GM12878 (cell line): ENCODE results near the gene DUS2. TPM values are rescaled to one million over a fixed set of nuclear protein-coding genes. Genes with fewer than 3 reads are reported as not detected.

Experiments used
- ATF3 ChIP-seq: IDR thresholded peaks from 2 replicates; pipeline ENCODE4 v1.6.1; 2011; ENCODE audit warnings: low read depth, mild to moderate bottlenecking, low read length, moderate library complexity, borderline replicate concordance; ENCODE audit errors: extremely low read depth
- BMI1 ChIP-seq: fragments of 450-650 bp; IDR thresholded peaks from 2 replicates; pipeline ENCODE4 v1.6.1; 2016; ENCODE audit warnings: mild to moderate bottlenecking, moderate library complexity, borderline replicate concordance
- CBX5 ChIP-seq: sonication (generic); IDR thresholded peaks from 2 replicates; pipeline ENCODE4 v1.6.1; 2016; ENCODE audit warnings: low read depth, moderate library complexity, mild to moderate bottlenecking, inconsistent platforms
- FOXM1 ChIP-seq: IDR thresholded peaks from 2 replicates; pipeline ENCODE4 v1.6.1; 2012; ENCODE audit warnings: low read depth, mild to moderate bottlenecking, inconsistent platforms, low read length, moderate library complexity
- HCFC1 ChIP-seq: fragments of 150-350 bp; IDR thresholded peaks from 2 replicates; pipeline ENCODE4 v1.6.1; 2014; ENCODE audit warnings: low read length
- PML ChIP-seq: IDR thresholded peaks from 2 replicates; pipeline ENCODE4 v1.6.1; 2012; ENCODE audit warnings: low read length, inconsistent platforms
- POLR2A ChIP-seq: IDR thresholded peaks from 2 replicates; pipeline ENCODE4 v1.6.1; 2011; ENCODE audit warnings: low read depth, mild to moderate bottlenecking, low read length
- RB1 ChIP-seq: fragments of 450-650 bp; formaldehyde crosslinking; IDR thresholded peaks from 2 replicates; pipeline ENCODE4 v1.6.1; 2017; ENCODE audit warnings: mild to moderate bottlenecking, borderline replicate concordance
- RCOR1 ChIP-seq: conservative IDR thresholded peaks from 2 replicates; pipeline ENCODE4 v1.6.1; 2012; ENCODE audit warnings: low read depth, low read length, improper control_type of control experiment
- RUNX3 ChIP-seq: IDR thresholded peaks from 2 replicates; pipeline ENCODE4 v1.6.1; 2012; ENCODE audit warnings: low read length, inconsistent platforms
- SPI1 ChIP-seq: IDR thresholded peaks from 2 replicates; pipeline ENCODE4 v1.6.1; 2011; ENCODE audit warnings: low read depth, mild to moderate bottlenecking, low read length, moderate library complexity, borderline replicate concordance; ENCODE audit not compliant: insufficient read depth
- ZSCAN29 ChIP-seq: fragments of 450-650 bp; IDR thresholded peaks from 2 replicates; pipeline ENCODE4 v1.6.1; 2017; ENCODE audit warnings: mild to moderate bottlenecking, moderate library complexity
- polyA plus RNA-seq, 11 experiments: library from polyadenylated mRNA; depleted of rRNA in 4 of 11; unstranded in 6 of 11; stranded (reverse) in 5 of 11; fragments of >200 nt; fragmentation: Nextera tagmentation in 4 of 11; fragmentation: Illumina TruSeq in 1 of 11; extraction: Ambion mirVana in 4 of 11; extraction: Trizol in 1 of 11; gene quantifications; 1 replicate in 1 of 11; 2 replicates in 10 of 11; pipeline versions ENCODE4 v1.2.1 to v1.2.3, GENCODE V29; 2011 to 2016; ENCODE audit warnings: inconsistent platforms in 2 of 11, missing spikeins in 2 of 11, low read depth in 1 of 11
- total RNA-seq, 4 experiments: library from RNA; depleted of rRNA in 3 of 4; stranded (reverse); fragments of >200 nt in 3 of 4; fragmentation: Illumina TruSeq in 1 of 4; extraction: Trizol in 1 of 4; gene quantifications; 2 replicates each; pipeline versions ENCODE4 v1.2.1 to v1.2.3, GENCODE V29; 2013 to 2021
- TF ChIP-seq, protein P1 (sequence below): IDR thresholded peaks from 2 replicates; pipeline ENCODE4 v1.6.1; 2012; ENCODE audit warnings: improper control_type of control experiment, low read depth, low read length; ENCODE audit not compliant: insufficient replicate concordance
- TF ChIP-seq, protein P2 (sequence below): fragments of 450-650 bp; IDR thresholded peaks from 2 replicates; pipeline ENCODE4 v1.6.1; 2017; ENCODE audit warnings: low read depth, mild to moderate bottlenecking, moderate library complexity
- TF ChIP-seq, protein P3 (sequence below): fragments of 450-650 bp; IDR thresholded peaks from 2 replicates; pipeline ENCODE4 v1.6.1; 2017; ENCODE audit warnings: mild to moderate bottlenecking, moderate library complexity
- TF ChIP-seq, protein P4 (sequence below): fragments of 150-350 bp; IDR thresholded peaks from 2 replicates; pipeline ENCODE4 v1.6.1; 2014; ENCODE audit warnings: mild to moderate bottlenecking, low read depth, low read length

Gene DUS2
- total and polyA plus RNA-seq, 10 of the 15 experiments (the other 5 are each of a cell fraction or from before 2014, with no cell fraction given): 4.8 to 32.3 (median 25.5) TPM

GRCh38 chr16:67975321-67976105 is 47.6 kb upstream of the DUS2 start (continued):
- TF ChIP-seq, protein P1, sequence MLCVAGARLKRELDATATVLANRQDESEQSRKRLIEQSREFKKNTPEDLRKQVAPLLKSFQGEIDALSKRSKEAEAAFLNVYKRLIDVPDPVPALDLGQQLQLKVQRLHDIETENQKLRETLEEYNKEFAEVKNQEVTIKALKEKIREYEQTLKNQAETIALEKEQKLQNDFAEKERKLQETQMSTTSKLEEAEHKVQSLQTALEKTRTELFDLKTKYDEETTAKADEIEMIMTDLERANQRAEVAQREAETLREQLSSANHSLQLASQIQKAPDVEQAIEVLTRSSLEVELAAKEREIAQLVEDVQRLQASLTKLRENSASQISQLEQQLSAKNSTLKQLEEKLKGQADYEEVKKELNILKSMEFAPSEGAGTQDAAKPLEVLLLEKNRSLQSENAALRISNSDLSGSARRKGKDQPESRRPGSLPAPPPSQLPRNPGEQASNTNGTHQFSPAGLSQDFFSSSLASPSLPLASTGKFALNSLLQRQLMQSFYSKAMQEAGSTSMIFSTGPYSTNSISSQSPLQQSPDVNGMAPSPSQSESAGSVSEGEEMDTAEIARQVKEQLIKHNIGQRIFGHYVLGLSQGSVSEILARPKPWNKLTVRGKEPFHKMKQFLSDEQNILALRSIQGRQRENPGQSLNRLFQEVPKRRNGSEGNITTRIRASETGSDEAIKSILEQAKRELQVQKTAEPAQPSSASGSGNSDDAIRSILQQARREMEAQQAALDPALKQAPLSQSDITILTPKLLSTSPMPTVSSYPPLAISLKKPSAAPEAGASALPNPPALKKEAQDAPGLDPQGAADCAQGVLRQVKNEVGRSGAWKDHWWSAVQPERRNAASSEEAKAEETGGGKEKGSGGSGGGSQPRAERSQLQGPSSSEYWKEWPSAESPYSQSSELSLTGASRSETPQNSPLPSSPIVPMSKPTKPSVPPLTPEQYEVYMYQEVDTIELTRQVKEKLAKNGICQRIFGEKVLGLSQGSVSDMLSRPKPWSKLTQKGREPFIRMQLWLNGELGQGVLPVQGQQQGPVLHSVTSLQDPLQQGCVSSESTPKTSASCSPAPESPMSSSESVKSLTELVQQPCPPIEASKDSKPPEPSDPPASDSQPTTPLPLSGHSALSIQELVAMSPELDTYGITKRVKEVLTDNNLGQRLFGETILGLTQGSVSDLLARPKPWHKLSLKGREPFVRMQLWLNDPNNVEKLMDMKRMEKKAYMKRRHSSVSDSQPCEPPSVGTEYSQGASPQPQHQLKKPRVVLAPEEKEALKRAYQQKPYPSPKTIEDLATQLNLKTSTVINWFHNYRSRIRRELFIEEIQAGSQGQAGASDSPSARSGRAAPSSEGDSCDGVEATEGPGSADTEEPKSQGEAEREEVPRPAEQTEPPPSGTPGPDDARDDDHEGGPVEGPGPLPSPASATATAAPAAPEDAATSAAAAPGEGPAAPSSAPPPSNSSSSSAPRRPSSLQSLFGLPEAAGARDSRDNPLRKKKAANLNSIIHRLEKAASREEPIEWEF: no peak
- TF ChIP-seq RUNX3: peak; percentile 98
- TF ChIP-seq PML: 0 out of 2 replicates have a peak, but pooled peaks have one; percentile 28
- no peak for TF ChIP-seq RCOR1
- no peak for TF ChIP-seq BMI1
- 0 out of 2 replicates have a peak, but pooled peaks have one; percentile 19 for TF ChIP-seq SPI1
- TF ChIP-seq, protein P2, sequence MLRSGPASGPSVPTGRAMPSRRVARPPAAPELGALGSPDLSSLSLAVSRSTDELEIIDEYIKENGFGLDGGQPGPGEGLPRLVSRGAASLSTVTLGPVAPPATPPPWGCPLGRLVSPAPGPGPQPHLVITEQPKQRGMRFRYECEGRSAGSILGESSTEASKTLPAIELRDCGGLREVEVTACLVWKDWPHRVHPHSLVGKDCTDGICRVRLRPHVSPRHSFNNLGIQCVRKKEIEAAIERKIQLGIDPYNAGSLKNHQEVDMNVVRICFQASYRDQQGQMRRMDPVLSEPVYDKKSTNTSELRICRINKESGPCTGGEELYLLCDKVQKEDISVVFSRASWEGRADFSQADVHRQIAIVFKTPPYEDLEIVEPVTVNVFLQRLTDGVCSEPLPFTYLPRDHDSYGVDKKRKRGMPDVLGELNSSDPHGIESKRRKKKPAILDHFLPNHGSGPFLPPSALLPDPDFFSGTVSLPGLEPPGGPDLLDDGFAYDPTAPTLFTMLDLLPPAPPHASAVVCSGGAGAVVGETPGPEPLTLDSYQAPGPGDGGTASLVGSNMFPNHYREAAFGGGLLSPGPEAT: 0 out of 2 replicates have a peak, but pooled peaks have one; percentile 35
- peak; percentile 75 for TF ChIP-seq FOXM1
- no peak for TF ChIP-seq RB1
- TF ChIP-seq ATF3: no peak
- TF ChIP-seq, protein P3, sequence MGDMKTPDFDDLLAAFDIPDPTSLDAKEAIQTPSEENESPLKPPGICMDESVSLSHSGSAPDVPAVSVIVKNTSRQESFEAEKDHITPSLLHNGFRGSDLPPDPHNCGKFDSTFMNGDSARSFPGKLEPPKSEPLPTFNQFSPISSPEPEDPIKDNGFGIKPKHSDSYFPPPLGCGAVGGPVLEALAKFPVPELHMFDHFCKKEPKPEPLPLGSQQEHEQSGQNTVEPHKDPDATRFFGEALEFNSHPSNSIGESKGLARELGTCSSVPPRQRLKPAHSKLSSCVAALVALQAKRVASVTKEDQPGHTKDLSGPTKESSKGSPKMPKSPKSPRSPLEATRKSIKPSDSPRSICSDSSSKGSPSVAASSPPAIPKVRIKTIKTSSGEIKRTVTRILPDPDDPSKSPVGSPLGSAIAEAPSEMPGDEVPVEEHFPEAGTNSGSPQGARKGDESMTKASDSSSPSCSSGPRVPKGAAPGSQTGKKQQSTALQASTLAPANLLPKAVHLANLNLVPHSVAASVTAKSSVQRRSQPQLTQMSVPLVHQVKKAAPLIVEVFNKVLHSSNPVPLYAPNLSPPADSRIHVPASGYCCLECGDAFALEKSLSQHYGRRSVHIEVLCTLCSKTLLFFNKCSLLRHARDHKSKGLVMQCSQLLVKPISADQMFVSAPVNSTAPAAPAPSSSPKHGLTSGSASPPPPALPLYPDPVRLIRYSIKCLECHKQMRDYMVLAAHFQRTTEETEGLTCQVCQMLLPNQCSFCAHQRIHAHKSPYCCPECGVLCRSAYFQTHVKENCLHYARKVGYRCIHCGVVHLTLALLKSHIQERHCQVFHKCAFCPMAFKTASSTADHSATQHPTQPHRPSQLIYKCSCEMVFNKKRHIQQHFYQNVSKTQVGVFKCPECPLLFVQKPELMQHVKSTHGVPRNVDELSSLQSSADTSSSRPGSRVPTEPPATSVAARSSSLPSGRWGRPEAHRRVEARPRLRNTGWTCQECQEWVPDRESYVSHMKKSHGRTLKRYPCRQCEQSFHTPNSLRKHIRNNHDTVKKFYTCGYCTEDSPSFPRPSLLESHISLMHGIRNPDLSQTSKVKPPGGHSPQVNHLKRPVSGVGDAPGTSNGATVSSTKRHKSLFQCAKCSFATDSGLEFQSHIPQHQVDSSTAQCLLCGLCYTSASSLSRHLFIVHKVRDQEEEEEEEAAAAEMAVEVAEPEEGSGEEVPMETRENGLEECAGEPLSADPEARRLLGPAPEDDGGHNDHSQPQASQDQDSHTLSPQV: no peak
- TF ChIP-seq POLR2A: no peak
- TF ChIP-seq CBX5: no peak
- TF ChIP-seq HCFC1: no peak
- TF ChIP-seq, protein P4, sequence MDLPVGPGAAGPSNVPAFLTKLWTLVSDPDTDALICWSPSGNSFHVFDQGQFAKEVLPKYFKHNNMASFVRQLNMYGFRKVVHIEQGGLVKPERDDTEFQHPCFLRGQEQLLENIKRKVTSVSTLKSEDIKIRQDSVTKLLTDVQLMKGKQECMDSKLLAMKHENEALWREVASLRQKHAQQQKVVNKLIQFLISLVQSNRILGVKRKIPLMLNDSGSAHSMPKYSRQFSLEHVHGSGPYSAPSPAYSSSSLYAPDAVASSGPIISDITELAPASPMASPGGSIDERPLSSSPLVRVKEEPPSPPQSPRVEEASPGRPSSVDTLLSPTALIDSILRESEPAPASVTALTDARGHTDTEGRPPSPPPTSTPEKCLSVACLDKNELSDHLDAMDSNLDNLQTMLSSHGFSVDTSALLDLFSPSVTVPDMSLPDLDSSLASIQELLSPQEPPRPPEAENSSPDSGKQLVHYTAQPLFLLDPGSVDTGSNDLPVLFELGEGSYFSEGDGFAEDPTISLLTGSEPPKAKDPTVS: no peak
- TF ChIP-seq ZSCAN29: no peak
